ENCODE measurements around the gene RIPK3. TPM values are rescaled to one million over a fixed set of nuclear protein-coding genes. Genes with fewer than 3 reads are reported as not detected.

The RIPK3 gene
- total and polyA plus RNA-seq, 2 donors from 2014 or later = 5.1 to 19.5 TPM

DNA sequence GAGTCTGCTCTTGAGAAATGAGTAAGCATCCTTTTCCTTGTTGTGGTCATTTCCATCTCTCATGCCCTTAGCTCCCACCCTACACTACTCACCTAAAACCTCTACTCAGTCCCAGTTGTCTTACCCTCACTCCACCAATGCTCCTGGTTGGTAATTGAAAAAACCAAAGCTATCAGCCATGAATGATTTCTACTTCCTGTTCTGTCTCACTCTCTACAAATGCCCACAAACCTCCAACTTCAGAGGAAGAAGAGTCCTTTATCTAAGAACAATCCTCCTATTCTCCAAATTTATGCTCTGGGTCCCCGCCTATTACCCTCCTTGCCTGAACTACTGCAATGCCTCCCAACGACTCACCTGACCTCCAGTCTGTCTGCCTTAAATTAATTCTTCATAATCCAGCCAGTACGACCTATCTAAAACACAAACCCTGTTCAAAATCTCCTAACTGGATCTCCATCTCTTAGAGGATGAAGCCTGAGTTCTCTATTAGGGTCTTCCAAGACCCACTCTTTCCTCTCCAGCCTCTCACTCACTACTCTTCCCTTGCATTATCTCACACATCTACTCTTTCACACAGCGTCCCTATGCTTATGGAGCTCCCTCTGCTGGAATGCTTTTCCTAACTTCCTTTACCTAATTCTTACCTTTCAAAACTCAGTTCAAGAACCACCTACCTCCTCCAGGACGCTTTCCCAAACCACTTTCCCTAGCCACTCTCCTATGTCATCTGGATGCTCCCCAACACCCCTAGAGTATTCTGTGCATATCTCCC is 42.4 kb downstream of the RIPK3 start:
- Histone ChIP-seq H3K9me3 (ENCODE audit: control insufficient read depth in 2 of 3, insufficient read depth in 1 of 3, low read length in 3 of 3) (no peaks in the 10 kb centered on the region), H3K4me3 (ENCODE audit: low read length in 3 of 3) (no peak overlapping the region), H3K27ac (ENCODE audit: low read depth in 2 of 2, low read length in 2 of 2) (no peak overlapping the region), H3K36me3 (ENCODE audit: control insufficient read depth in 2 of 3, insufficient read depth in 3 of 3, low read length in 3 of 3) (peaks cover 9 to 30% (median 21%) of the 10 kb centered on the region in 3 donors), H3K27me3 (ENCODE audit: control insufficient read depth, insufficient read depth, low read length) (no peaks in the 10 kb centered on the region), H3K9ac (ENCODE audit: low read length in 3 of 3) (no peak overlapping the region), H3K4me1 (ENCODE audit: control insufficient read depth in 2 of 3, insufficient read depth in 2 of 3, low read depth in 1 of 3, low read length in 3 of 3) (peaks cover 0 to 17% (median 8%) of the 10 kb centered on the region in 3 donors)
- TF ChIP-seq, protein P1, sequence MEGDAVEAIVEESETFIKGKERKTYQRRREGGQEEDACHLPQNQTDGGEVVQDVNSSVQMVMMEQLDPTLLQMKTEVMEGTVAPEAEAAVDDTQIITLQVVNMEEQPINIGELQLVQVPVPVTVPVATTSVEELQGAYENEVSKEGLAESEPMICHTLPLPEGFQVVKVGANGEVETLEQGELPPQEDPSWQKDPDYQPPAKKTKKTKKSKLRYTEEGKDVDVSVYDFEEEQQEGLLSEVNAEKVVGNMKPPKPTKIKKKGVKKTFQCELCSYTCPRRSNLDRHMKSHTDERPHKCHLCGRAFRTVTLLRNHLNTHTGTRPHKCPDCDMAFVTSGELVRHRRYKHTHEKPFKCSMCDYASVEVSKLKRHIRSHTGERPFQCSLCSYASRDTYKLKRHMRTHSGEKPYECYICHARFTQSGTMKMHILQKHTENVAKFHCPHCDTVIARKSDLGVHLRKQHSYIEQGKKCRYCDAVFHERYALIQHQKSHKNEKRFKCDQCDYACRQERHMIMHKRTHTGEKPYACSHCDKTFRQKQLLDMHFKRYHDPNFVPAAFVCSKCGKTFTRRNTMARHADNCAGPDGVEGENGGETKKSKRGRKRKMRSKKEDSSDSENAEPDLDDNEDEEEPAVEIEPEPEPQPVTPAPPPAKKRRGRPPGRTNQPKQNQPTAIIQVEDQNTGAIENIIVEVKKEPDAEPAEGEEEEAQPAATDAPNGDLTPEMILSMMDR (IDR thresholded peaks at IDR 0.05; ENCODE audit: borderline replicate concordance, extremely low read depth, insufficient read depth) = peak; percentile 28
- FAIRE-seq (no peak), DNase-seq (no peak)
- intact Hi-C loops (cut with DNase I) = no loop called here

DNA sequence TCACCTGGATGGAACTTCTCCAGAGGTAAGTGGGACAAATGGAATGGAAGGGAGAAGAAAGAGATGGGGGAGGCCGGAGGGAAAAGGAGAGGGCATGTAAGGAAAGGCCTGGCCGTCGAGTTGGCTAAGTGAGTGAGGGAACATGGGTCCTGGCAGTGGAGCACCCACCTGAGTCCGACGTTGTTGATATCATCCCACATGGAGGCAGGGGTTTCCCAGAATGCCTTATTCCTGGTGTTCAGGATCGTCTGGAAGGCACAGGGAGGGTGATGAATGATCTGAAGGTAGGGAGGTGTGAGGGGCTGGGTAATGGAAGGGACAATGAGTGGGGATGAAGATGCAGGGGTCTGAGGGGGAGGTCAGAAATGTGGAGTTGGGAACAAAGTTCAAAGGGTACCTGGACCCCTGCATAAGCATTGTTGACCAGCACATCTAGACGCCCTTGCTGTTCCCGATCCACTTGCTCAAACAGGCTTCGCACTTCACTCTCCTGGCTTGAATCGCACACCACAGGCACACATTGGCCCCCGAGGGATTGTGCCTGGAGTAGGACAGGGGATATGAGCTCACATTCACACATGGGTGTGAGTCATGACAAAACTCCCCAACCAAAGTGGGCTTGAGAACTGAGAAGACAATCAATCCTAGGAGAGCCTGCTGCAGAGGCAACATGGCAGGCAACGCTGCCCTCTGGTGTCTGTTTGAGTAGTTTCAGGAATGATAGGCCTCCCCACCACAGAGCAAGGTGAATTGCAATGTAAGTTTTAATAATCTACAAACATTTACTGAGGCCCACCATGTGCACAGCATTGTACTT is 43.2 kb downstream of the RIPK3 start:
- H3K27me3 ChIP-seq (ENCODE audit: control insufficient read depth, insufficient read depth, low read length) = no peaks in the 10 kb centered on the region
- peaks cover 0 to 17% (median 8%) of the 10 kb centered on the region in 3 donors for H3K4me1 ChIP-seq (ENCODE audit: control insufficient read depth in 2 of 3, insufficient read depth in 2 of 3, low read depth in 1 of 3, low read length in 3 of 3)
- H3K9ac ChIP-seq (ENCODE audit: low read length in 3 of 3) = no peak overlapping the region
- TF ChIP-seq, protein P1 (IDR thresholded peaks at IDR 0.05; ENCODE audit: borderline replicate concordance, extremely low read depth, insufficient read depth) = peak; percentile 71
- DNase-seq (peak in 3 of 5 donors; percentile 68 to 84 (median 77)), FAIRE-seq (no peak)
- intact Hi-C loops (cut with DNase I) = no loop called here
- H3K9me3 ChIP-seq (ENCODE audit: control insufficient read depth in 2 of 3, insufficient read depth in 1 of 3, low read length in 3 of 3) = no peaks in the 10 kb centered on the region
- peaks cover 6 to 21% (median 20%) of the 10 kb centered on the region in 3 donors for H3K36me3 ChIP-seq (ENCODE audit: control insufficient read depth in 2 of 3, insufficient read depth in 3 of 3, low read length in 3 of 3)
- H3K27ac ChIP-seq (ENCODE audit: low read depth in 2 of 2, low read length in 2 of 2) = no peak overlapping the region
- no peak overlapping the region for H3K4me3 ChIP-seq (ENCODE audit: low read length in 3 of 3)

DNA sequence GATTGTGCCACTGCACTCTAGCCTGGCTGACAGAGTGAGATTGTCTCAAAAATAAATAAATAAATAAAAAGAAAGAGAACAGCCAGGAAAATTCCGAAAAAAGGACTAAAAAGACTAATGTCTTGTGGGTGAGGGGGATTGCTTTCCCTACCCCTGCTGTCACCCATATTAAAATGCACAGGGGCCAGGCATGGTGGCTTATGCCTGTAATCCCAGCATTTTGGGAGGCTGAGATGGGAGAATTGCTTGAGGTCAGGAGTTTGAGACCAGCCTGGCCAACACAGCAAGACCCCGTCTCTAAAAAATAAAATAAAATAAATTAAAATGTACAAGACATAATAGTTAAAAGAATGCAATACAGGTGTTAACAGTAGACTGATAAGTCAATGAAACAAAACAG is 46.3 kb downstream of the RIPK3 start:
- intact Hi-C loops (cut with DNase I) = no loop called here
- FAIRE-seq (no peak), DNase-seq (no peak)
- Histone ChIP-seq H3K9me3 (ENCODE audit: control insufficient read depth in 2 of 3, insufficient read depth in 1 of 3, low read length in 3 of 3) (no peaks in the 10 kb centered on the region), H3K4me1 (ENCODE audit: control insufficient read depth in 2 of 3, insufficient read depth in 2 of 3, low read depth in 1 of 3, low read length in 3 of 3) (peaks cover 0 to 4% (median 0%) of the 10 kb centered on the region in 3 donors), H3K27me3 (ENCODE audit: control insufficient read depth, insufficient read depth, low read length) (no peaks in the 10 kb centered on the region), H3K4me3 (ENCODE audit: low read length in 3 of 3) (no peak overlapping the region), H3K27ac (ENCODE audit: low read depth in 2 of 2, low read length in 2 of 2) (no peak overlapping the region), H3K9ac (ENCODE audit: low read length in 3 of 3) (no peak overlapping the region), H3K36me3 (ENCODE audit: control insufficient read depth in 2 of 3, insufficient read depth in 3 of 3, low read length in 3 of 3) (peaks cover 6 to 36% (median 29%) of the 10 kb centered on the region in 3 donors)
- TF ChIP-seq, protein P1 (IDR thresholded peaks at IDR 0.05; ENCODE audit: borderline replicate concordance, extremely low read depth, insufficient read depth) = no peak

Data from kidney (tissue), 14 donors.